NCI-H774 (cell line): Measurements from ENCODE around the gene CCDC57.

ENCODE experiments used
- DNase-seq: peaks from one replicate; lab custom pipeline; 2025; lab: John Stamatoyannopoulos, UW

CCDC57 gene

GRCh38 chr17:82080789-82081464, 131.7 kb downstream of the CCDC57 start:
- no peak for DNase-seq

- DNase-seq, result no peak
Observed at GRCh38 chr17:82080048-82080788, 132.4 kb downstream of the CCDC57 start.

GRCh38 chr17:82079001-82079677, 133.5 kb downstream of the CCDC57 start:
- no peak for DNase-seq

DNA sequence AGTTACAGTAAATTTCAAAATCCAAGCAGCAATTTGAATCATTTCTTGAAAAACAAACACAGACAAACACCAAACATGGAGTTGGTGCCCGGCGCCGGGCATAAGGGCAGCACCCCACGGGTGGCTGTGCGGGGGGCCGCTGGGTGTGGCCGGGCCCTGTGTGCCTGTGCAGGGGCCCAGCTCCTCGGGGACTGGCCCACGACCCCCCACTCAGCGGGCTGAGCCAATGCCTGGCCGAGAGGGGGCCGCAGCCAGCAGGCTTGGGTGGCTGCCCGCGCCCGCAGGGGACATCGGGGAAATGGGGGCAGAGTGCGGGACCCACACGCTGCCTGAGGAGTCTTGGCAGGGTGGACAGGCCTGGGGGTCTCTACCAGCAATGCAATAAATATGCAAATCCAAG, 134.2 kb downstream of the CCDC57 start:
- DNase-seq, result no peak

DNA sequence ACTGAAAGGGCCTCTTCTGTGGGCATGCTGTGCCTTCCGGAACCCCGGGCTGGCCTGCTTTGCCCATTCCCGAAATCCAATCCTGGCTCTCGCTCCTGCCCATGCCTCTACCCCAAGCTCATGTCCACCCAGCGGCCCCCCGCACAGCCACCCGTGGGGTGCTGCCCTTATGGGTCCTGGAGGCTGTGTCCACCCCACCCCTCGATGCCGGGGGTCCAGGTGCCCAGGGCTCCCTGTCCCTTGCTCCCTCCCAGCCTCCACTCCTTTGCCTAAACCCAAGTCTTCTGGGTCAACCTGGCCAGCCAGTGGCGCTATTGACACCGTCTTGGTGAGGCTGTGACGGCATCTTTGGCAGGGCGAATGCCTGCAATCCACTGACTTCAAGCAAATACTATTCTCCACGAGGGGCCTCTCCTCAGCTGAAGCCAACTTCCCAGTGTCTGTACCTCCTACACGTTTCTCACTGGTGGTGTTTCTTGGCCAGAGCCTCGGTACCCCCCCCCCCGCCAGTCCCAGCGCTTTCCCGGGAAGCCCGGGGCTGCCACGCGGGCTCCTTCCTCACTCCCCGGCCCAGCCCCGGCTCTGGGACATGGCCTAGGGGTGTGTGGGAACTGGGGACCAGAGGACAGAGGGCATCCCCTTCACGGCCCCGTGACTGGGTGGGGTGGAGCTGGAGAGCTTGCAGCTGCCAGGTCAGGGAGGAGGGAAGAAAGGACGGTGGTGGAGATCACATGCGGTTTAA, 134.9 kb downstream of the CCDC57 start:
- DNase-seq, result no peak

GRCh38 chr17:82076785-82077591, 135.7 kb downstream of the CCDC57 start:
- no peak for DNase-seq

- DNase-seq, result no peak
Observed at GRCh38 chr17:82076018-82076784, 136.4 kb downstream of the CCDC57 start.

- no peak for DNase-seq
Observed at GRCh38 chr17:82073446-82073845, 139.2 kb downstream of the CCDC57 start.

- no peak for DNase-seq
Observed at GRCh38 chr17:82072827-82073226, 139.8 kb downstream of the CCDC57 start.

GRCh38 chr17:82070611-82071010, 142.0 kb downstream of the CCDC57 start:
- DNase-seq, result no peak

- DNase-seq, result peak; percentile 60
Observed at GRCh38 chr17:82065638-82066303, 146.9 kb downstream of the CCDC57 start, which contains the start of gene DUS1L. Gene DUS1L, minus strand, starts transcription at chr17:82065804. Its CDS starts 745 bp downstream, at chr17:82065059.

- no peak for DNase-seq
Observed at GRCh38 chr17:82065193-82065637, 147.4 kb downstream of the CCDC57 start.

- peak; percentile 11 for DNase-seq
Observed at GRCh38 chr17:82064433-82065192, 148.0 kb downstream of the CCDC57 start.

GRCh38 chr17:82063424-82064415, 148.9 kb downstream of the CCDC57 start:
- DNase-seq, result no peak

- no peak for DNase-seq
Observed at GRCh38 chr17:82062984-82063368, 149.7 kb downstream of the CCDC57 start.

GRCh38 chr17:82062076-82062983, 150.3 kb downstream of the CCDC57 start:
- no peak for DNase-seq
